WTC11 (cell line): ENCODE measurements around the gene AKT1. TPM values are rescaled to one million over a fixed set of nuclear protein-coding genes. Genes with fewer than 3 reads are reported as not detected.

Experiments
- ATAC-seq: fragments of 200-7000 bp; cut with Tn5 transposase; 2 replicates; pipeline ENCODE4 v1.10.0; 2021; ENCODE audit warnings: mild to moderate bottlenecking, moderate library complexity
- CTCF ChIA-PET: fragments of 300-600 bp; sonication (Branson Sonifier 250); formaldehyde crosslinking; loops from one replicate; lab custom pipeline; 2021; ENCODE audit warnings: antibody characterized with exemption; lab: Charles Lee
- POLR2A ChIA-PET: fragments of 350-600 bp; sonication (Branson Sonifier 250); formaldehyde crosslinking; loops from one replicate; lab custom pipeline; 2021; ENCODE audit warnings: antibody characterized with exemption; lab: Charles Lee
- DNase-seq: peaks from one replicate; pipeline ENCODE4 v3.0.0; 2021; ENCODE audit warnings: low spot score
- H3K27ac Mint-ChIP-seq: 2 replicates; pipeline ENCODE4 v1.8.0; 2021; ENCODE audit warnings: mixed read lengths
- H3K27me3 Mint-ChIP-seq: 2 replicates; pipeline ENCODE4 v1.8.0; 2021; ENCODE audit warnings: low read depth, mild to moderate bottlenecking, moderate library complexity, mixed read lengths
- H3K36me3 Mint-ChIP-seq: 2 replicates; pipeline ENCODE4 v1.8.0; 2021; ENCODE audit warnings: mixed read lengths
- H3K4me1 Mint-ChIP-seq: 2 replicates; pipeline ENCODE4 v1.8.0; 2022; ENCODE audit warnings: mixed read lengths
- H3K4me3 Mint-ChIP-seq: 2 replicates; pipeline ENCODE4 v1.8.0; 2021; ENCODE audit warnings: mild to moderate bottlenecking, moderate library complexity, mixed read lengths
- H3K9me3 Mint-ChIP-seq: 2 replicates; pipeline ENCODE4 v1.8.0; 2021; ENCODE audit warnings: mixed read lengths
- AFF4 ChIP-seq: sonication (generic); formaldehyde crosslinking; IDR thresholded peaks from 2 replicates; pipeline ENCODE4 v1.8.1; 2023; ENCODE audit warnings: mild to moderate bottlenecking, missing genetic modification reagents, borderline replicate concordance
- AR ChIP-seq: fragments of 250-450 bp; sonication (Bioruptor Pico); IDR thresholded peaks from 2 replicates; pipeline ENCODE4 v1.9.0; 2021; ENCODE audit warnings: mild to moderate bottlenecking
- ATF3 ChIP-seq: sonication (generic); formaldehyde crosslinking; conservative IDR thresholded peaks from 2 replicates; pipeline ENCODE4 v1.8.1; 2022; ENCODE audit warnings: mild to moderate bottlenecking, missing genetic modification reagents
- CDX4 ChIP-seq: fragments of 250-450 bp; sonication (Bioruptor Pico); IDR thresholded peaks from 2 replicates; pipeline ENCODE4 v1.9.0; 2021; ENCODE audit warnings: moderate library complexity, mild to moderate bottlenecking, inconsistent platforms, borderline replicate concordance
- CREM ChIP-seq: sonication (generic); formaldehyde crosslinking; IDR thresholded peaks from 2 replicates; pipeline ENCODE4 v1.8.1; 2022; ENCODE audit warnings: mild to moderate bottlenecking, missing genetic modification reagents, moderate library complexity
- ESRRA ChIP-seq: sonication (generic); formaldehyde crosslinking; IDR thresholded peaks from 2 replicates; pipeline ENCODE4 v1.8.1; 2022; ENCODE audit warnings: mild to moderate bottlenecking, missing genetic modification reagents, borderline replicate concordance
- FOXK1 ChIP-seq: sonication (generic); formaldehyde crosslinking; IDR thresholded peaks from 2 replicates; pipeline ENCODE4 v1.8.0; 2022; ENCODE audit warnings: mild to moderate bottlenecking, moderate library complexity, missing genetic modification reagents
- GABPB1 ChIP-seq: sonication (generic); formaldehyde crosslinking; IDR thresholded peaks from 2 replicates; pipeline ENCODE4 v1.8.1; 2023; ENCODE audit warnings: mild to moderate bottlenecking, missing genetic modification reagents
- IRF1 ChIP-seq: sonication (generic); formaldehyde crosslinking; IDR thresholded peaks from 2 replicates; pipeline ENCODE4 v1.8.0; 2023; ENCODE audit warnings: missing genetic modification reagents
- MLX ChIP-seq: sonication (generic); formaldehyde crosslinking; IDR thresholded peaks from 2 replicates; pipeline ENCODE4 v1.8.1; 2023; ENCODE audit warnings: mild to moderate bottlenecking, missing genetic modification reagents, moderate library complexity
- SMAD4 ChIP-seq: sonication (generic); formaldehyde crosslinking; IDR thresholded peaks from 2 replicates; pipeline ENCODE4 v1.8.0; 2022; ENCODE audit warnings: mild to moderate bottlenecking, missing genetic modification reagents
- STAT6 ChIP-seq: sonication (generic); formaldehyde crosslinking; conservative IDR thresholded peaks from 2 replicates; pipeline ENCODE4 v1.8.1; 2023; ENCODE audit warnings: mild to moderate bottlenecking, low read depth, missing genetic modification reagents, moderate library complexity
- ZNF121 ChIP-seq: sonication (generic); formaldehyde crosslinking; IDR thresholded peaks from 2 replicates; pipeline ENCODE4 v1.8.0; 2023; ENCODE audit warnings: missing genetic modification reagents
- ZNF219 ChIP-seq: sonication (generic); formaldehyde crosslinking; IDR thresholded peaks from 2 replicates; pipeline ENCODE4 v1.8.0; 2023; ENCODE audit warnings: missing genetic modification reagents, mild to moderate bottlenecking, borderline replicate concordance
- ZNF263 ChIP-seq: sonication (generic); formaldehyde crosslinking; IDR thresholded peaks from 2 replicates; pipeline ENCODE4 v1.8.1; 2022; ENCODE audit warnings: low read depth, mild to moderate bottlenecking, moderate library complexity, missing genetic modification reagents
- ZNF396 ChIP-seq: fragments of 250-450 bp; sonication (Bioruptor Pico); IDR thresholded peaks from 2 replicates; pipeline ENCODE4 v1.8.0; 2021; ENCODE audit warnings: mild to moderate bottlenecking, moderate library complexity, borderline replicate concordance
- total RNA-seq: library from RNA; stranded (reverse); gene quantifications from 3 replicates; pipeline ENCODE4 v1.2.3, GENCODE V29; 2021

Gene AKT1
- total RNA-seq, 1 experiment from 2014 or later, result 121 TPM

GRCh38 chr14:104803912-104804410, 8.4 kb upstream of the AKT1 start:
- Mint-ChIP-seq H3K27me3 (peaks cover 37% of the 10 kb centered on the region), H3K27ac (no peak overlapping the region)
- CTCF ChIA-PET, result interaction anchor here (1.0 kb wide), 1 partner anchor 11 kb away, joined by 4 read pairs; no protein-coding TSS in a partner anchor

More at GRCh38 chr14:104803912-104804410, 8.4 kb upstream of the AKT1 start:
- DNase-seq (no peak), ATAC-seq (no peak)
- Mint-ChIP-seq H3K9me3 (peaks cover 11% of the 10 kb centered on the region), H3K4me3 (no peak overlapping the region), H3K36me3 (no peaks in the 10 kb centered on the region), H3K4me1 (peaks cover 10% of the 10 kb centered on the region)
- no peak for TF ChIP-seq ZNF396 (CRISPR knock-in tag)
- no peak for TF ChIP-seq SMAD4 (CRISPR knock-in tag)
- TF ChIP-seq AR (CRISPR knock-in tag), result no peak
- TF ChIP-seq CREM, result no peak
- no peak for TF ChIP-seq ZNF121 (CRISPR knock-in tag)
- no peak for TF ChIP-seq MLX (CRISPR knock-in tag)
- no peak for TF ChIP-seq CDX4 (CRISPR knock-in tag)
- TF ChIP-seq ESRRA (CRISPR knock-in tag), result no peak
- TF ChIP-seq GABPB1 (CRISPR knock-in tag), result no peak
- TF ChIP-seq IRF1 (CRISPR knock-in tag), result no peak
- no peak for TF ChIP-seq AFF4 (CRISPR knock-in tag)
- no peak for TF ChIP-seq STAT6 (CRISPR knock-in tag)
- TF ChIP-seq ZNF219 (CRISPR knock-in tag), result no peak
- no peak for TF ChIP-seq FOXK1 (CRISPR knock-in tag)
- TF ChIP-seq ATF3, result no peak
- TF ChIP-seq ZNF263 (CRISPR knock-in tag), result no peak
- POLR2A ChIA-PET, result no interaction called here
